Liver (tissue), 9 donors: Measurements from ENCODE around the gene NAA40. TPM values are rescaled to one million over a fixed set of nuclear protein-coding genes. Genes with fewer than 3 reads are reported as not detected.

Source experiments
- DNase-seq: peaks from one replicate; pipeline ENCODE4 v3.0.0-alpha.2; 2017; ENCODE audit warnings: low spot score
- H3K27ac ChIP-seq, 2 donors: one replicate each; pipeline ENCODE4 v1.7.0; 2013; ENCODE audit warnings: inconsistent platforms in 2 of 2, low read length in 2 of 2, control low read depth in 1 of 2, low read depth in 1 of 2, mild to moderate bottlenecking in 1 of 2
- H3K27me3 ChIP-seq, 4 donors: one replicate each; pipeline versions ENCODE4 v1.6.1 to v1.7.0; 2013; ENCODE audit warnings: low read length in 3 of 4, inconsistent platforms in 1 of 4, mild to moderate bottlenecking in 1 of 4, moderate library complexity in 1 of 4; ENCODE audit not compliant: control insufficient read depth in 4 of 4, insufficient read depth in 4 of 4
- H3K36me3 ChIP-seq, 4 donors: one replicate each; pipeline versions ENCODE4 v1.6.1 to v1.7.0; 2013; ENCODE audit warnings: low read length in 3 of 4, mild to moderate bottlenecking in 3 of 4, low read depth in 1 of 4, moderate library complexity in 1 of 4; ENCODE audit not compliant: control insufficient read depth in 4 of 4, insufficient read depth in 3 of 4
- H3K4me1 ChIP-seq, 4 donors: one replicate each; pipeline versions ENCODE4 v1.6.1 to v1.7.0; 2013; ENCODE audit warnings: low read length in 3 of 4, mild to moderate bottlenecking in 3 of 4, moderate library complexity in 1 of 4; ENCODE audit not compliant: control insufficient read depth in 4 of 4, insufficient read depth in 4 of 4
- H3K4me3 ChIP-seq, 3 donors: one replicate each; pipeline versions ENCODE4 v1.6.1 to v1.7.0; 2013; ENCODE audit warnings: low read length in 3 of 3, control low read depth in 1 of 3, low read depth in 1 of 3, mild to moderate bottlenecking in 1 of 3
- H3K9ac ChIP-seq, 2 donors: one replicate each; pipeline ENCODE4 v1.7.0; 2013; ENCODE audit warnings: low read length in 2 of 2, mild to moderate bottlenecking in 2 of 2, moderate library complexity in 2 of 2, control low read depth in 1 of 2, low read depth in 1 of 2
- H3K9me3 ChIP-seq, 4 donors: one replicate each; pipeline versions ENCODE4 v1.6.1 to v1.7.0; 2013; ENCODE audit warnings: low read length in 3 of 4; ENCODE audit not compliant: control insufficient read depth in 4 of 4
- ATF3 ChIP-seq: IDR thresholded peaks from 2 replicates; pipeline ENCODE4 v1.6.1; 2016; ENCODE audit warnings: antibody characterized with exemption
- CTCF ChIP-seq: fragments of 150-350 bp; IDR thresholded peaks from 2 replicates; pipeline ENCODE4 v1.5.1; 2017; ENCODE audit warnings: improper control_type of control experiment, low read depth, low read length; ENCODE audit not compliant: missing input control
- EGR1 ChIP-seq, 2 donors: IDR thresholded peaks; 2 replicates each; pipeline ENCODE4 v1.6.1; 2016 to 2018; ENCODE audit warnings: antibody characterized with exemption in 2 of 2, low read depth in 2 of 2
- FOXA2 ChIP-seq: IDR thresholded peaks from 2 replicates; pipeline ENCODE4 v1.6.1; 2016; ENCODE audit warnings: antibody characterized with exemption
- GABPA ChIP-seq, 2 donors: IDR thresholded peaks in 1 of 2; conservative IDR thresholded peaks in 1 of 2; 2 replicates each; pipeline ENCODE4 v1.6.1; 2016; ENCODE audit warnings: antibody characterized with exemption in 2 of 2, mild to moderate bottlenecking in 1 of 2, moderate library complexity in 1 of 2
- HNF4A ChIP-seq, 2 donors: conservative IDR thresholded peaks; 2 replicates each; pipeline ENCODE4 v1.6.1; 2016; ENCODE audit warnings: antibody characterized with exemption in 2 of 2, mild to moderate bottlenecking in 2 of 2
- HNF4G ChIP-seq: IDR thresholded peaks from 2 replicates; pipeline ENCODE4 v1.6.1; 2016; ENCODE audit warnings: antibody characterized with exemption
- JUND ChIP-seq, 2 donors: IDR thresholded peaks; 2 replicates each; pipeline ENCODE4 v1.6.1; 2016; ENCODE audit warnings: antibody characterized with exemption in 2 of 2
- RAD21 ChIP-seq, 2 donors: IDR thresholded peaks; 2 replicates each; pipeline ENCODE4 v1.6.1; 2016; ENCODE audit warnings: antibody characterized with exemption in 2 of 2, mild to moderate bottlenecking in 2 of 2
- REST ChIP-seq: IDR thresholded peaks from 2 replicates; pipeline ENCODE4 v1.6.1; 2016; ENCODE audit warnings: antibody characterized with exemption, mild to moderate bottlenecking
- RXRA ChIP-seq, 2 donors: IDR thresholded peaks; 2 replicates each; pipeline ENCODE4 v1.6.1; 2017 to 2018; ENCODE audit warnings: antibody characterized with exemption in 2 of 2, mild to moderate bottlenecking in 1 of 2
- SP1 ChIP-seq: IDR thresholded peaks from 2 replicates; pipeline ENCODE4 v1.6.1; 2018; ENCODE audit warnings: antibody characterized with exemption, mild to moderate bottlenecking
- TAF1 ChIP-seq: conservative IDR thresholded peaks from 2 replicates; pipeline ENCODE4 v1.6.1; 2016; ENCODE audit warnings: antibody characterized with exemption, mild to moderate bottlenecking
- YY1 ChIP-seq: IDR thresholded peaks from 2 replicates; pipeline ENCODE4 v1.6.1; 2016; ENCODE audit warnings: antibody characterized with exemption, mild to moderate bottlenecking
- WGBS: extraction: QIAGEN DNeasy Blood & Tissue Kit; methylation state at CpG from one replicate; pipeline ENCODE4 v1.1.7; 2013; 5-methylcytosine and 5-hydroxymethylcytosine counted together
- polyA plus RNA-seq, 2 donors: library from polyadenylated mRNA; stranded (reverse) in 1 of 2; unstranded in 1 of 2; fragments of 200-250 nt in 1 of 2; fragments of >200 nt in 1 of 2; fragmentation: Nextera tagmentation in 1 of 2; extraction: Ambion mirVana in 1 of 2; gene quantifications; one replicate each; pipeline versions ENCODE4 v1.2.1 to v1.2.3, GENCODE V29; 2013 to 2015
- total RNA-seq, 2 donors: library from RNA; depleted of rRNA; stranded (reverse); fragments of >200 nt; gene quantifications; one replicate each; pipeline ENCODE4 v1.2.3, GENCODE V29; 2014
- donor health status: healthy.
- donor health status: healthy.
- donor health status: healthy.
- donor health status: healthy.
- donor health status: healthy.

NAA40 gene
- total and polyA plus RNA-seq, 4 donors = 3.0 to 7.3 (median 4.7) TPM

GRCh38 chr11:63993100-63993499, 54.3 kb downstream of the NAA40 start:
- Histone ChIP-seq H3K27ac (no peak overlapping the region), H3K4me1 (no peaks in the 10 kb centered on the region), H3K4me3 (no peak overlapping the region), H3K9me3 (no peaks in the 10 kb centered on the region), H3K27me3 (no peaks in the 10 kb centered on the region), H3K36me3 (peaks cover 0 to 41% (median 17%) of the 10 kb centered on the region in 4 donors), H3K9ac (no peak overlapping the region)
- 97% methylated on average over 5 of the region's 5 CpGs for WGBS
- DNase-seq = no peak
- TF ChIP-seq RAD21 (IDR thresholded peaks at IDR 0.05) = no peak
- no peak for TF ChIP-seq HNF4A (conservative IDR thresholded peaks at IDR 0.05)
- no peak for TF ChIP-seq YY1
- no peak for TF ChIP-seq CTCF
- no peak for TF ChIP-seq HNF4G

GRCh38 chr11:63993993-63994392, 55.2 kb downstream of the NAA40 start:
- H3K27ac ChIP-seq = no peak overlapping the region
- H3K9ac ChIP-seq = no peak overlapping the region
- H3K9me3 ChIP-seq = no peaks in the 10 kb centered on the region
- no peaks in the 10 kb centered on the region for H3K27me3 ChIP-seq
- 87% methylated on average over 6 of the region's 6 CpGs for WGBS
- no peak overlapping the region for H3K4me3 ChIP-seq
- no peak for DNase-seq
- peaks cover 2 to 43% (median 13%) of the 10 kb centered on the region in 4 donors for H3K36me3 ChIP-seq
- TF ChIP-seq EGR1 (IDR thresholded peaks at IDR 0.05; ENCODE audit: low read depth in 2 of 2) (no peak), GABPA (IDR thresholded peaks at IDR 0.05 in 1 of 2, conservative IDR thresholded peaks at IDR 0.05 in 1 of 2) (no peak), TAF1 (no peak), JUND (IDR thresholded peaks at IDR 0.05) (no peak), YY1 (no peak), CTCF (no peak), SP1 (no peak), FOXA2 (no peak), RAD21 (IDR thresholded peaks at IDR 0.05) (no peak), REST (no peak), RXRA (IDR thresholded peaks at IDR 0.05) (no peak), ATF3 (no peak), HNF4G (no peak)
- H3K4me1 ChIP-seq = peaks cover 0 to under 1% (median 0%) of the 10 kb centered on the region in 4 donors
